ENCODE data around the gene RBPJL.
A peak's percentile ranks its signal among the peaks of the same experiment; 100 is the strongest.

Gene RBPJL, protein sequence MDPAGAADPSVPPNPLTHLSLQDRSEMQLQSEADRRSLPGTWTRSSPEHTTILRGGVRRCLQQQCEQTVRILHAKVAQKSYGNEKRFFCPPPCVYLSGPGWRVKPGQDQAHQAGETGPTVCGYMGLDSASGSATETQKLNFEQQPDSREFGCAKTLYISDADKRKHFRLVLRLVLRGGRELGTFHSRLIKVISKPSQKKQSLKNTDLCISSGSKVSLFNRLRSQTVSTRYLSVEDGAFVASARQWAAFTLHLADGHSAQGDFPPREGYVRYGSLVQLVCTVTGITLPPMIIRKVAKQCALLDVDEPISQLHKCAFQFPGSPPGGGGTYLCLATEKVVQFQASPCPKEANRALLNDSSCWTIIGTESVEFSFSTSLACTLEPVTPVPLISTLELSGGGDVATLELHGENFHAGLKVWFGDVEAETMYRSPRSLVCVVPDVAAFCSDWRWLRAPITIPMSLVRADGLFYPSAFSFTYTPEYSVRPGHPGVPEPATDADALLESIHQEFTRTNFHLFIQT

DNA sequence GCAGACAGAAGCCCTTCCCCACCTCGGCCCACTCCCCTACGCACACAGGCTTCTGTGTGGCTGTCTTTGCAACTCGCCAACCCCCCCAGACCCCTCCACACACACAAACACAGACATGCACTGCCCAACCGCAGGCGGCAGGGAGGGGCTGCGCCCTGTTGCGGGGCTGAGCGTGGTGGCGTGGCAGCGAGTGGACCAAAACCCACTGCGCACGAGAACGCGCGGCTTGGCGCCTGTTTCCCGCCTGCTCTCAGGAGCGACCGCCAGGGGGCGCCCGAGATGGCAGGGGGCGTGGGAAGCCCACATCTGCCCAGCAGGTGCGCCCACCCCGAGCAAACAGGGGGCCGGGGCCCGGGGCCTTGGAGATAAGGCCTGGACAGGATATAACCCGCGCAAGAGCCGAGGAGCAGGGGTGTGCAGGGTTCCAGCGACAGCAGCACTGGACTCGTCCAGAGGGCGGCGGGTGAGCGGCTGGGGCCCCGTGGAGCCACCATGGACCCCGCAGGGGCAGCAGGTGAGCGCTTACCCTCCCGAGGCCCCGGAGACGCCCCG is at the start of gene RBPJL:
RBPJL (plus strand) TSS at position 410 of the 552 bp plus-strand sequence; CDS start at position 493, 83 bp downstream.
- Histone ChIP-seq H3K36me3 (replicated peaks; ENCODE audit: insufficient read depth, low read length) (no peaks in the 10 kb centered on the region), H2AFZ (ENCODE audit: low read length) (no peak within 1 kb of the TSS), H3K4me1 (ENCODE audit: low read length) (no peaks in the 10 kb centered on the region), H3K79me2 (ENCODE audit: low read length) (no peaks in the 10 kb centered on the region), H3K4me2 (ENCODE audit: low read depth, low read length) (no peak within 1 kb of the TSS), H4K20me1 (ENCODE audit: insufficient read depth, low read length) (no peaks in the 10 kb centered on the region), H3K9me2 (replicated peaks; ENCODE audit: insufficient read depth, low read length) (no peaks in the 10 kb centered on the region), H3K4me3 (ENCODE audit: low read length) (no peak within 1 kb of the TSS), H3K27ac (ENCODE audit: low read length) (no peak within 1 kb of the TSS), H3K9ac (ENCODE audit: low read length) (no peak within 1 kb of the TSS), H3K9me3 (replicated peaks; ENCODE audit: insufficient read depth, low read length) (no peaks in the 10 kb centered on the region), H3K27me3 (replicated peaks; ENCODE audit: insufficient read depth, low read length) (peaks cover 4% of the 10 kb centered on the region; the same call in 1 of the 2 replicates), H3F3A (ENCODE audit: insufficient read depth, low read length) (no peaks in the 10 kb centered on the region)
- no peak for DNase-seq
- TF ChIP-seq, protein P1, sequence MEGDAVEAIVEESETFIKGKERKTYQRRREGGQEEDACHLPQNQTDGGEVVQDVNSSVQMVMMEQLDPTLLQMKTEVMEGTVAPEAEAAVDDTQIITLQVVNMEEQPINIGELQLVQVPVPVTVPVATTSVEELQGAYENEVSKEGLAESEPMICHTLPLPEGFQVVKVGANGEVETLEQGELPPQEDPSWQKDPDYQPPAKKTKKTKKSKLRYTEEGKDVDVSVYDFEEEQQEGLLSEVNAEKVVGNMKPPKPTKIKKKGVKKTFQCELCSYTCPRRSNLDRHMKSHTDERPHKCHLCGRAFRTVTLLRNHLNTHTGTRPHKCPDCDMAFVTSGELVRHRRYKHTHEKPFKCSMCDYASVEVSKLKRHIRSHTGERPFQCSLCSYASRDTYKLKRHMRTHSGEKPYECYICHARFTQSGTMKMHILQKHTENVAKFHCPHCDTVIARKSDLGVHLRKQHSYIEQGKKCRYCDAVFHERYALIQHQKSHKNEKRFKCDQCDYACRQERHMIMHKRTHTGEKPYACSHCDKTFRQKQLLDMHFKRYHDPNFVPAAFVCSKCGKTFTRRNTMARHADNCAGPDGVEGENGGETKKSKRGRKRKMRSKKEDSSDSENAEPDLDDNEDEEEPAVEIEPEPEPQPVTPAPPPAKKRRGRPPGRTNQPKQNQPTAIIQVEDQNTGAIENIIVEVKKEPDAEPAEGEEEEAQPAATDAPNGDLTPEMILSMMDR (IDR thresholded peaks at IDR 0.05; ENCODE audit: low read length) = peak; percentile 71
- TF ChIP-seq EZH2 (optimal IDR thresholded peaks at IDR 0.05; ENCODE audit: low read depth, low read length) = no peak

DNA sequence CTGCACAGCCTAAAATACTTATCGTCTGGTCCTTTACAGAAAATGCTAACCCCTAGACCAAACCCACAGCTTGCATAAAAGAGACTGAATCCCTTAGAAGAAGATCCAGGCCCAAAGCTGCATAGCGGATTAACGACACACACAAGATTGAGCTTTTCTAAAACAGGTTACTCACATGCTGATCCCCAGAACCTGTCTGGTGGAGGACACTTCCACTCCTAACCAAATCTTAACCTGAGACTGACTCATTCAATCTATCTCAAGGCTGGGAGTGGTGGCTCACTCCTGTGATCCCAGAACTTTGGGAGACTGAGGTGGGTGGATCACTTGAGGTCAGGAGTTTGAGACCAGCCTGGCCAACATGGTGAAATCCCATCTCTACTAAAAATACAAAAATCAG is 49.5 kb upstream of the RBPJL start:
- Histone ChIP-seq H3K36me3 (replicated peaks; ENCODE audit: insufficient read depth, low read length) (no peaks in the 10 kb centered on the region), H3F3A (ENCODE audit: insufficient read depth, low read length) (peaks cover 15% of the 10 kb centered on the region), H3K4me1 (ENCODE audit: low read length) (peaks cover 15% of the 10 kb centered on the region), H3K9ac (ENCODE audit: low read length) (no peak overlapping the region), H3K9me2 (replicated peaks; ENCODE audit: insufficient read depth, low read length) (no peaks in the 10 kb centered on the region), H2AFZ (ENCODE audit: low read length) (no peak overlapping the region), H3K4me2 (ENCODE audit: low read depth, low read length) (no peak overlapping the region), H3K79me2 (ENCODE audit: low read length) (no peaks in the 10 kb centered on the region), H3K27me3 (replicated peaks; ENCODE audit: insufficient read depth, low read length) (no peaks in the 10 kb centered on the region), H3K9me3 (replicated peaks; ENCODE audit: insufficient read depth, low read length) (no peaks in the 10 kb centered on the region), H3K4me3 (ENCODE audit: low read length) (no peak overlapping the region), H4K20me1 (ENCODE audit: insufficient read depth, low read length) (no peaks in the 10 kb centered on the region), H3K27ac (ENCODE audit: low read length) (no peak overlapping the region)
- no peak for DNase-seq
- TF ChIP-seq, protein P1 (IDR thresholded peaks at IDR 0.05; ENCODE audit: low read length) = no peak
- no peak for TF ChIP-seq EZH2 (optimal IDR thresholded peaks at IDR 0.05; ENCODE audit: low read depth, low read length)
- no peak for TF ChIP-seq EZH2phosphoT487 (IDR thresholded peaks at IDR 0.05; ENCODE audit: low read length)

DNA sequence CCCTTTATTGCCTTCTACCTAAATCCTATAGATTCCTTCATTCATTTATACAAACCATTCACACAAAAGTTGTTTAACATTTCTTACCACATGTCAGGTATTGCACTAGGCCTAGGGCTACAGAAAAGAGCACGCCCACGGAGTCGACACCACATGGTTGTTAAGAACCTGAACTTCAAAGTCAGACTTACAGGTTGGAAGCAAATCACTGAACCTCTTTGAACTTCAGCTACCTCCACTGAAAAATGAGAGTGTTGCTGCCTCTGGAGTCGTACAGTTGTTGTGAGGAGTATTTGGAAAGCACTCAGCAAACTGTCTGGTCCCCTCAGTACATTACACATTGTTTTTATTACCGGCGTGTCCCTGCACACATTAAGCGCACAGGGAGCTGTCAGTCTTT is 48.9 kb upstream of the RBPJL start:
- no peak for DNase-seq
- H3K27ac ChIP-seq (ENCODE audit: low read length) = no peak overlapping the region
- no peaks in the 10 kb centered on the region for H3K9me2 ChIP-seq (replicated peaks; ENCODE audit: insufficient read depth, low read length)
- no peaks in the 10 kb centered on the region for H3K9me3 ChIP-seq (replicated peaks; ENCODE audit: insufficient read depth, low read length)
- H3K4me2 ChIP-seq (ENCODE audit: low read depth, low read length) = no peak overlapping the region
- H3K36me3 ChIP-seq (replicated peaks; ENCODE audit: insufficient read depth, low read length) = no peaks in the 10 kb centered on the region
- TF ChIP-seq, protein P1 (IDR thresholded peaks at IDR 0.05; ENCODE audit: low read length) = no peak
- TF ChIP-seq EZH2phosphoT487 (IDR thresholded peaks at IDR 0.05; ENCODE audit: low read length) (no peak), EZH2 (optimal IDR thresholded peaks at IDR 0.05; ENCODE audit: low read depth, low read length) (no peak)
- H3K4me3 ChIP-seq (ENCODE audit: low read length) = no peak overlapping the region
- peaks cover 15% of the 10 kb centered on the region for H3K4me1 ChIP-seq (ENCODE audit: low read length)
- no peak overlapping the region for H3K9ac ChIP-seq (ENCODE audit: low read length)
- H3K27me3 ChIP-seq (replicated peaks; ENCODE audit: insufficient read depth, low read length) = no peaks in the 10 kb centered on the region
- H2AFZ ChIP-seq (ENCODE audit: low read length) = no peak overlapping the region
- H3F3A ChIP-seq (ENCODE audit: insufficient read depth, low read length) = peaks cover 15% of the 10 kb centered on the region
- H4K20me1 ChIP-seq (ENCODE audit: insufficient read depth, low read length) = no peaks in the 10 kb centered on the region
- H3K79me2 ChIP-seq (ENCODE audit: low read length) = no peaks in the 10 kb centered on the region

Data from MM.1S (cell line).